ENCODE data around the gene UBALD1. TPM values are rescaled to one million over a fixed set of nuclear protein-coding genes. Genes with fewer than 3 reads are reported as not detected.
A peak's percentile ranks its signal among the peaks of the same experiment; 100 is the strongest.
"Not testable (repeated sequence)": the region's sequence is repeated elsewhere in the genome, so short reads cannot be mapped to it uniquely, and the experiment has no call there.

UBALD1 gene
- total and polyA plus RNA-seq, 5 experiments from 2014 or later: 2.5 to 27.4 (median 3.9) TPM

GRCh38 chr16:4580250-4580649 is 34.4 kb downstream of the UBALD1 start:
- ATAC-seq (no peak), DNase-seq (no peak)
- H3K9me3 Mint-ChIP-seq: no peaks in the 10 kb centered on the region
- POLR2A ChIA-PET: interaction anchor here (0.6 to 0.8 kb wide), 2 partner anchors 115 to 335 kb away, joined by 5 to 7 read pairs; no protein-coding TSS in a partner anchor
- no peaks in the 10 kb centered on the region for H3K36me3 Mint-ChIP-seq
- H3K27ac Mint-ChIP-seq: no peak overlapping the region
- H3K4me3 Mint-ChIP-seq: no peak overlapping the region
- peaks cover 0 to under 1% (median 0%) of the 10 kb centered on the region in 5 donors for H3K27me3 Mint-ChIP-seq
- H3K4me1 Mint-ChIP-seq: no peaks in the 10 kb centered on the region

- no peak for DNase-seq
- ATAC-seq: no peak
- no peaks in the 10 kb centered on the region for H3K9me3 Mint-ChIP-seq
- H3K4me3 Mint-ChIP-seq: no peak overlapping the region
- no peaks in the 10 kb centered on the region for H3K27me3 Mint-ChIP-seq
- POLR2A ChIA-PET: interaction anchor here (0.6 to 1.5 kb wide), 5 partner anchors 16 to 287 kb away, joined by 3 to 7 read pairs (median 3); no protein-coding TSS in a partner anchor
- no peak overlapping the region for H3K27ac Mint-ChIP-seq
- no peaks in the 10 kb centered on the region for H3K36me3 Mint-ChIP-seq
- H3K4me1 Mint-ChIP-seq: peaks cover 0 to 6% (median 4%) of the 10 kb centered on the region in 4 donors
These were observed 35.6 kb downstream of the UBALD1 start for GRCh38 chr16:4578961-4579530.

GRCh38 chr16:4576008-4576407 is 38.7 kb downstream of the UBALD1 start:
- H3K9me3 Mint-ChIP-seq: no peaks in the 10 kb centered on the region
- H3K36me3 Mint-ChIP-seq: no peaks in the 10 kb centered on the region
- no peak overlapping the region for H3K4me3 Mint-ChIP-seq
- peaks cover 0 to 6% (median 4%) of the 10 kb centered on the region in 4 donors for H3K4me1 Mint-ChIP-seq
- DNase-seq: no peak
- no peak overlapping the region for H3K27ac Mint-ChIP-seq
- no peaks in the 10 kb centered on the region for H3K27me3 Mint-ChIP-seq
- no peak for ATAC-seq
- POLR2A ChIA-PET: no interaction called here

GRCh38 chr16:4574919-4575705 is 39.6 kb downstream of the UBALD1 start:
- peaks cover 0 to 6% (median 4%) of the 10 kb centered on the region in 4 donors for H3K4me1 Mint-ChIP-seq
- DNase-seq: peak in 1 of 10 donors; percentile 6
- H3K36me3 Mint-ChIP-seq: no peaks in the 10 kb centered on the region
- no peaks in the 10 kb centered on the region for H3K9me3 Mint-ChIP-seq
- no peak overlapping the region for H3K4me3 Mint-ChIP-seq
- H3K27me3 Mint-ChIP-seq: no peaks in the 10 kb centered on the region
- H3K27ac Mint-ChIP-seq: no peak overlapping the region
- POLR2A ChIA-PET: no interaction called here
- peak; percentile 32 to 53 for ATAC-seq

GRCh38 chr16:4573926-4574325 is 40.8 kb downstream of the UBALD1 start:
- H3K4me1 Mint-ChIP-seq, ATAC-seq, H3K27me3 Mint-ChIP-seq, H3K36me3 Mint-ChIP-seq, POLR2A ChIA-PET, H3K27ac Mint-ChIP-seq, DNase-seq, H3K9me3 Mint-ChIP-seq, H3K4me3 Mint-ChIP-seq: not testable (repeated sequence)

GRCh38 chr16:4572715-4573114 is 42.0 kb downstream of the UBALD1 start:
- no peak for DNase-seq
- Mint-ChIP-seq H3K4me3 (no peak overlapping the region), H3K27me3 (no peaks in the 10 kb centered on the region), H3K9me3 (no peaks in the 10 kb centered on the region), H3K27ac (peak overlapping the region in 1 of 10 donors; percentile 34), H3K36me3 (no peaks in the 10 kb centered on the region), H3K4me1 (peaks cover 0 to 6% (median 4%) of the 10 kb centered on the region in 4 donors)
- no peak for ATAC-seq
- POLR2A ChIA-PET: no interaction called here

GRCh38 chr16:4570688-4571321 is 43.9 kb downstream of the UBALD1 start:
- Mint-ChIP-seq H3K27ac (peak overlapping the region in 1 of 10 donors; percentile 27), H3K4me3 (no peak overlapping the region), H3K36me3 (no peaks in the 10 kb centered on the region), H3K4me1 (peaks cover 0 to 6% (median 4%) of the 10 kb centered on the region in 4 donors), H3K9me3 (no peaks in the 10 kb centered on the region), H3K27me3 (no peaks in the 10 kb centered on the region)
- DNase-seq (no peak), ATAC-seq (no peak)
- POLR2A ChIA-PET: no interaction called here

GRCh38 chr16:4570086-4570485 is 44.6 kb downstream of the UBALD1 start:
- no peaks in the 10 kb centered on the region for H3K27me3 Mint-ChIP-seq
- H3K36me3 Mint-ChIP-seq: no peaks in the 10 kb centered on the region
- DNase-seq (no peak), ATAC-seq (no peak)
- no peaks in the 10 kb centered on the region for H3K9me3 Mint-ChIP-seq
- H3K4me1 Mint-ChIP-seq: peaks cover 0 to 6% (median 4%) of the 10 kb centered on the region in 4 donors
- no peak overlapping the region for H3K4me3 Mint-ChIP-seq
- POLR2A ChIA-PET: no interaction called here
- H3K27ac Mint-ChIP-seq: no peak overlapping the region

GRCh38 chr16:4566144-4566543 is 48.5 kb downstream of the UBALD1 start:
- DNase-seq (no peak), ATAC-seq (no peak)
- Mint-ChIP-seq H3K36me3 (no peaks in the 10 kb centered on the region), H3K9me3 (no peaks in the 10 kb centered on the region), H3K4me1 (no peaks in the 10 kb centered on the region), H3K27me3 (no peaks in the 10 kb centered on the region), H3K4me3 (no peak overlapping the region), H3K27ac (no peak overlapping the region)
- POLR2A ChIA-PET: no interaction called here

- H3K9me3 Mint-ChIP-seq: no peaks in the 10 kb centered on the region
- no peak overlapping the region for H3K27ac Mint-ChIP-seq
- ATAC-seq (no peak), DNase-seq (no peak)
- no peaks in the 10 kb centered on the region for H3K36me3 Mint-ChIP-seq
- no peaks in the 10 kb centered on the region for H3K4me1 Mint-ChIP-seq
- H3K4me3 Mint-ChIP-seq: no peak overlapping the region
- H3K27me3 Mint-ChIP-seq: no peaks in the 10 kb centered on the region
- POLR2A ChIA-PET: interaction anchor here (0.6 kb wide), 1 partner anchor 67 kb away, joined by 7 read pairs; no protein-coding TSS in a partner anchor
These were observed 49.9 kb downstream of the UBALD1 start for GRCh38 chr16:4564661-4565267.

GRCh38 chr16:4561596-4561995 is 53.1 kb downstream of the UBALD1 start:
- ATAC-seq (no peak), DNase-seq (no peak)
- POLR2A ChIA-PET: no interaction called here
- no peak overlapping the region for H3K4me3 Mint-ChIP-seq
- H3K9me3 Mint-ChIP-seq: no peaks in the 10 kb centered on the region
- peak overlapping the region in 1 of 10 donors; percentile 8 for H3K27ac Mint-ChIP-seq
- no peaks in the 10 kb centered on the region for H3K27me3 Mint-ChIP-seq
- H3K4me1 Mint-ChIP-seq: no peaks in the 10 kb centered on the region
- no peaks in the 10 kb centered on the region for H3K36me3 Mint-ChIP-seq
